Hematopoietic multipotent progenitor cell treated with erythropoietin and hydrocortisone succinate and interleukin-3 and kit ligand, for 8 days (in vitro differentiated cells): Measurements from ENCODE around the gene GPR75.
"Not testable (repeated sequence)": the region's sequence is repeated elsewhere in the genome, so short reads cannot be mapped to it uniquely, and the experiment has no call there.

Experiments
- DNase-seq: peaks from one replicate; pipeline ENCODE4 v3.0.0-alpha.2; 2015

GPR75 gene

GRCh38 chr2:53851052-53851757, 8.6 kb downstream of the GPR75 start:
- not testable (repeated sequence) for DNase-seq

GRCh38 chr2:53848062-53848461, 11.7 kb downstream of the GPR75 start:
- no peak for DNase-seq

GRCh38 chr2:53843595-53843994, 16.2 kb downstream of the GPR75 start:
- peak; percentile 21 for DNase-seq

- DNase-seq, result no peak
These were observed 16.9 kb downstream of the GPR75 start for GRCh38 chr2:53842891-53843290.

- DNase-seq, result not testable (repeated sequence)
These were observed 18.1 kb downstream of the GPR75 start for GRCh38 chr2:53841651-53842050.

GRCh38 chr2:53840580-53840979, 19.2 kb downstream of the GPR75 start:
- no peak for DNase-seq

GRCh38 chr2:53829980-53830290, 29.8 kb downstream of the GPR75 start:
- DNase-seq, result not testable (repeated sequence)

GRCh38 chr2:53829273-53829979, 30.3 kb downstream of the GPR75 start:
- DNase-seq, result no peak

- DNase-seq, result no peak
These were observed 31.4 kb downstream of the GPR75 start for GRCh38 chr2:53828331-53828730.

GRCh38 chr2:53827398-53828175, 32.2 kb downstream of the GPR75 start:
- DNase-seq, result no peak

- DNase-seq, result no peak
These were observed 33.0 kb downstream of the GPR75 start for GRCh38 chr2:53826587-53827397.

- DNase-seq, result no peak
These were observed 33.7 kb downstream of the GPR75 start for GRCh38 chr2:53826030-53826410.

GRCh38 chr2:53823639-53824038, 36.1 kb downstream of the GPR75 start:
- DNase-seq, result peak; percentile 50

GRCh38 chr2:53821810-53822209, 38.0 kb downstream of the GPR75 start:
- no peak for DNase-seq

- no peak for DNase-seq
These were observed 39.1 kb downstream of the GPR75 start for GRCh38 chr2:53820711-53821110.

GRCh38 chr2:53820048-53820447, 39.7 kb downstream of the GPR75 start:
- no peak for DNase-seq

- no peak for DNase-seq
These were observed 40.1 kb downstream of the GPR75 start for GRCh38 chr2:53819634-53820033.

GRCh38 chr2:53818854-53819435, 40.8 kb downstream of the GPR75 start:
- DNase-seq, result no peak

GRCh38 chr2:53813151-53813550, 46.6 kb downstream of the GPR75 start:
- DNase-seq, result no peak

- no peak for DNase-seq
These were observed 48.2 kb downstream of the GPR75 start for GRCh38 chr2:53811601-53812000.
